Endodermal cell (in vitro differentiated cells): ENCODE measurements around the gene SIGLEC1. TPM values are rescaled to one million over a fixed set of nuclear protein-coding genes. Genes with fewer than 3 reads are reported as not detected.

Source experiments
- DNase-seq: peaks from one replicate; pipeline ENCODE4 v3.0.0-alpha.2; 2017
- H3K27ac ChIP-seq: 2 replicates; pipeline ENCODE4 v1.5.1; 2013; ENCODE audit warnings: mild to moderate bottlenecking, low read depth, low read length, moderate library complexity
- H3K27me3 ChIP-seq: 2 replicates; pipeline ENCODE4 v1.6.1; 2013; ENCODE audit warnings: mild to moderate bottlenecking, low read length, moderate library complexity; ENCODE audit not compliant: insufficient read depth, control insufficient read depth, poor library complexity, severe bottlenecking
- H3K36me3 ChIP-seq: 2 replicates; pipeline ENCODE4 v1.7.0; 2013; ENCODE audit warnings: mild to moderate bottlenecking, low read length, moderate library complexity; ENCODE audit not compliant: control insufficient read depth, insufficient read depth
- H3K4me1 ChIP-seq: one replicate; pipeline ENCODE4 v1.7.0; 2013; ENCODE audit warnings: low read length; ENCODE audit not compliant: control insufficient read depth, insufficient read depth
- H3K4me3 ChIP-seq: 2 replicates; pipeline ENCODE4 v1.5.1; 2013; ENCODE audit warnings: mild to moderate bottlenecking, low read length, moderate library complexity
- H3K9ac ChIP-seq: 2 replicates; pipeline ENCODE4 v1.6.1; 2013; ENCODE audit warnings: mild to moderate bottlenecking, low read length, moderate library complexity; ENCODE audit not compliant: poor library complexity, severe bottlenecking; ENCODE audit errors: extremely low read depth
- H3K9me3 ChIP-seq: 2 replicates; pipeline ENCODE4 v1.6.1; 2013; ENCODE audit warnings: mild to moderate bottlenecking, low read length, moderate library complexity; ENCODE audit not compliant: control insufficient read depth
- H3K27ac Mint-ChIP-seq: 2 replicates; pipeline ENCODE4 v1.8.0; 2020; ENCODE audit warnings: mixed read lengths
- H3K27me3 Mint-ChIP-seq: 2 replicates; pipeline ENCODE4 v1.8.0; 2021; ENCODE audit warnings: mild to moderate bottlenecking, mixed read lengths; ENCODE audit not compliant: insufficient read depth
- H3K36me3 Mint-ChIP-seq: 2 replicates; pipeline ENCODE4 v1.8.0; 2020; ENCODE audit warnings: low read depth, mixed read lengths
- H3K4me1 Mint-ChIP-seq: 2 replicates; pipeline ENCODE4 v1.8.0; 2020; ENCODE audit warnings: mixed read lengths
- H3K4me3 Mint-ChIP-seq: 2 replicates; pipeline ENCODE4 v1.8.0; 2020; ENCODE audit warnings: mild to moderate bottlenecking, moderate library complexity, mixed read lengths
- H3K9me3 Mint-ChIP-seq: 2 replicates; pipeline ENCODE4 v1.8.0; 2020; ENCODE audit warnings: mild to moderate bottlenecking, mixed read lengths
- WGBS, 2 experiments: methylation state at CpG; one replicate each; pipeline versions ENCODE4 v1.1.5 to v1.1.7; 2013; ENCODE audit warnings: missing lambda C conversion rate in 2 of 2, mixed read lengths in 1 of 2; ENCODE audit not compliant: insufficient coverage in 1 of 2, insufficient read length in 1 of 2; 5-methylcytosine and 5-hydroxymethylcytosine counted together
- total RNA-seq, 2 donors: library from RNA; stranded (reverse); fragmentation: NEBNext Ultra II Directional in 1 of 2; extraction: Animal tissue kit (Norgen Biotek cat#: 25700) in 1 of 2; gene quantifications; 2 replicates in 1 of 2; 3 replicates in 1 of 2; pipeline ENCODE4 v1.2.1, GENCODE V29; 2021
- TF ChIP-seq, protein P1 (sequence below): fragments of 200-600 bp; sonication (generic); conservative IDR thresholded peaks from 2 replicates; pipeline ENCODE4 v1.5.0; 2021; ENCODE audit warnings: antibody characterized with exemption, mild to moderate bottlenecking

SIGLEC1 gene
- total RNA-seq, 2 donors from 2014 or later, result not detected

DNA sequence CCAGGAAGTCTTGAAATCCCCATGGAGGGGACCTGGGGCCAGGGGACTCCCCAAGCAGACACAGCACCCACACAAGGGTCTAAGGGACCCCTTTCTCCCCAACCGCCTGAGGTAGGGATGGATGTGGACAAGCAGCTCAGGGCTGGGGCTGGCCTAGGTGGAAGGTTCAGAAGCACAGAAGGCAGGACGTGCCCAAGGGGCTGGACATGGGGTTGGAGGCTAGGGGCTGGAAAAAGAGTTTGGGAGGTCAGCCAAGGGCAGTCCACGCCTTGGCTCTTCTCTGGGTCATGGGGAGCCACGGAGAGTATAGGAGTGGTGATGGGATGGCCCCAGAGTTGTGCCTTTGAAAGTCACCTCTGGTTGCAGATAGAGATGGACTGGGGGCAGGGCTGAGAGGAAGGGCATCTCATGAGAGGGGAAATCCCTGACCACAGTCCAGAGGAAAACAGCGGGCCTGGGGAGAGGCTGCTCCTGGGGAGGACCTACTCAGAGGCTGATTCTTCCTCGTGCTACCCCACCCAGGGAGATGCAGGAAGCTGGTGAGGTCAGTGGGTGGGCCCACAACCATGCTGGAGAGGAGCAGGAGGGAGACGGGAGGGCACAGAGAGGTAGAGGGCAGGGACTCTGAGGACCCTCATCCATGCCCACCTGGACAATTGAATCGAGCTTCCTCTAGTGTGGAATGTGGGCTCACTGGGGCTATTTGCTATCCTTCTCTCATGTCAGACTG is 17.6 kb upstream of the SIGLEC1 start:
- no peak overlapping the region for H3K27ac Mint-ChIP-seq
- no peak overlapping the region for H3K9ac ChIP-seq
- H3K4me1 ChIP-seq, result no peaks in the 10 kb centered on the region

DNA sequence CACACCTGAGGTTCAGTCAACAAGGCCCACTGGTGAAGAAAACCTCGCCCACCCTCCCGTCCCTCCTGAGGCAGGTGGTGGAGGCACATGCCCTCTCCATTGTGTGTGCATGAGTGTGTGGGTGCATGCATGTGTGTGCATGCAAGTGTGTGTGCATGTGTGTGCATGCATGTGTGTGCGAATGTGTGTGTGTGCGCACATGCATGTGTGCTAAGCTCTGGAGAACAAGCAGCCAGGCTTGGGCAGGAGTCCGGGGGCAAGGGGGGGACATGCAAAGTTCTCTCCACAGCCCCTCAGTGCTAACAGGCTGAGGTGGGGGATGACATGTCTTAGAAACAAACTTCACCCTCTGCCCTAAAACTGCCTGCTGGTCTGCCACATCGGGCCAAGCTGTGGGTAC is 17.0 kb upstream of the SIGLEC1 start:
- Histone ChIP-seq H3K27me3 (peaks cover 69% of the 10 kb centered on the region), H3K9me3 (no peaks in the 10 kb centered on the region), H3K4me3 (no peak overlapping the region), H3K36me3 (no peaks in the 10 kb centered on the region), H3K9ac (no peak overlapping the region), H3K27ac (no peak overlapping the region), H3K4me1 (no peaks in the 10 kb centered on the region)
- DNase-seq, result peak; percentile 34
- TF ChIP-seq, protein P1, sequence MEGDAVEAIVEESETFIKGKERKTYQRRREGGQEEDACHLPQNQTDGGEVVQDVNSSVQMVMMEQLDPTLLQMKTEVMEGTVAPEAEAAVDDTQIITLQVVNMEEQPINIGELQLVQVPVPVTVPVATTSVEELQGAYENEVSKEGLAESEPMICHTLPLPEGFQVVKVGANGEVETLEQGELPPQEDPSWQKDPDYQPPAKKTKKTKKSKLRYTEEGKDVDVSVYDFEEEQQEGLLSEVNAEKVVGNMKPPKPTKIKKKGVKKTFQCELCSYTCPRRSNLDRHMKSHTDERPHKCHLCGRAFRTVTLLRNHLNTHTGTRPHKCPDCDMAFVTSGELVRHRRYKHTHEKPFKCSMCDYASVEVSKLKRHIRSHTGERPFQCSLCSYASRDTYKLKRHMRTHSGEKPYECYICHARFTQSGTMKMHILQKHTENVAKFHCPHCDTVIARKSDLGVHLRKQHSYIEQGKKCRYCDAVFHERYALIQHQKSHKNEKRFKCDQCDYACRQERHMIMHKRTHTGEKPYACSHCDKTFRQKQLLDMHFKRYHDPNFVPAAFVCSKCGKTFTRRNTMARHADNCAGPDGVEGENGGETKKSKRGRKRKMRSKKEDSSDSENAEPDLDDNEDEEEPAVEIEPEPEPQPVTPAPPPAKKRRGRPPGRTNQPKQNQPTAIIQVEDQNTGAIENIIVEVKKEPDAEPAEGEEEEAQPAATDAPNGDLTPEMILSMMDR, result no peak
- Mint-ChIP-seq H3K4me1 (no peaks in the 10 kb centered on the region), H3K9me3 (no peaks in the 10 kb centered on the region), H3K4me3 (no peak overlapping the region), H3K27me3 (peaks cover 66% of the 10 kb centered on the region), H3K27ac (no peak overlapping the region), H3K36me3 (no peaks in the 10 kb centered on the region)
- 94 to 95% methylated on average over 5 to 6 of the region's 6 CpGs for WGBS, 2 experiments

More for the DNA sequence above, 17.6 kb upstream of the SIGLEC1 start:
- H3K27me3 ChIP-seq, result peaks cover 63% of the 10 kb centered on the region
- H3K9me3 ChIP-seq, result no peaks in the 10 kb centered on the region
- DNase-seq, result peak; percentile 37
- no peak overlapping the region for H3K4me3 ChIP-seq
- H3K36me3 ChIP-seq, result no peaks in the 10 kb centered on the region
- H3K27ac ChIP-seq, result no peak overlapping the region
- Mint-ChIP-seq H3K4me1 (no peaks in the 10 kb centered on the region), H3K27me3 (peaks cover 66% of the 10 kb centered on the region), H3K36me3 (no peaks in the 10 kb centered on the region), H3K4me3 (no peak overlapping the region), H3K9me3 (no peaks in the 10 kb centered on the region)
- TF ChIP-seq, protein P1, result no peak
- WGBS, 2 experiments, result 88 to 91% methylated on average over 4 to 8 of the region's 8 CpGs

DNA sequence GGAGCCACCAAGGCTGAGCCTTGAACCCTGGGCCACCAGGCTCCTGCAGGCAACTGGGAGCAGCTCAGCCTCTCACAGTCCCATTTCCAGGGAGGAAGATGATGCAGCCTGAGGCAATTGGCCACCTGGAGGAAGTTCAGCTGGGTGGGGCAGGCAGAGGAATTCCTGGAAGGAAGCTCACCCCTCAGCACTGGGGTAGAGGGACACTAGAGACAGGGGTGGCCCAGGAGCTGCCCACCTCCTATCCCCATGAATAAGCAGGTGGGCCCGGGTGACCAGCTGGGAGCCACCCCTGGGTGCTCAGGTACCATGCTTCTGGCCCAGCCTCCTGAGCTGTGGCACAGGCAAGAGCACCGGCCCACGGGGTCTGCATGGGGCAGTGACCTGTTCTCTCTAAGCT is 16.5 kb upstream of the SIGLEC1 start:
- H3K4me3 Mint-ChIP-seq, result no peak overlapping the region
- no peaks in the 10 kb centered on the region for H3K9me3 Mint-ChIP-seq
- no peaks in the 10 kb centered on the region for H3K36me3 Mint-ChIP-seq
- no peaks in the 10 kb centered on the region for H3K4me1 Mint-ChIP-seq
- TF ChIP-seq, protein P1, result no peak
- peaks cover 64% of the 10 kb centered on the region for H3K27me3 Mint-ChIP-seq
- Histone ChIP-seq H3K36me3 (no peaks in the 10 kb centered on the region), H3K9me3 (no peaks in the 10 kb centered on the region), H3K9ac (no peak overlapping the region), H3K27ac (no peak overlapping the region), H3K27me3 (peaks cover 64% of the 10 kb centered on the region), H3K4me1 (no peaks in the 10 kb centered on the region), H3K4me3 (no peak overlapping the region)
- no peak for DNase-seq
- WGBS, 2 experiments, result 98 to 100% methylated on average over 1 to 3 of the region's 3 CpGs
- no peak overlapping the region for H3K27ac Mint-ChIP-seq
